Thyroid gland (tissue), 4 donors: ENCODE measurements around the gene GRN.
A peak's percentile ranks its signal among the peaks of the same experiment; 100 is the strongest.

Experiments used
- POLR2A ChIP-seq, 2 donors: fragments of 450-650 bp; IDR thresholded peaks; one replicate each; pipeline ENCODE4 v1.6.1; 2017; ENCODE audit warnings: antibody characterized with exemption in 2 of 2, mild to moderate bottlenecking in 2 of 2, moderate library complexity in 1 of 2
- TF ChIP-seq, protein P1 (sequence below), 6 experiments: fragments of 200-600 bp in 3 of 6; fragments of 450-650 bp in 3 of 6; sonication (generic) in 3 of 6; IDR thresholded peaks; one replicate each; pipeline ENCODE4 v1.5.1; 2016 to 2019; ENCODE audit warnings: antibody characterized with exemption in 6 of 6, mild to moderate bottlenecking in 2 of 6, inconsistent platforms in 1 of 6, moderate library complexity in 1 of 6

DNA sequence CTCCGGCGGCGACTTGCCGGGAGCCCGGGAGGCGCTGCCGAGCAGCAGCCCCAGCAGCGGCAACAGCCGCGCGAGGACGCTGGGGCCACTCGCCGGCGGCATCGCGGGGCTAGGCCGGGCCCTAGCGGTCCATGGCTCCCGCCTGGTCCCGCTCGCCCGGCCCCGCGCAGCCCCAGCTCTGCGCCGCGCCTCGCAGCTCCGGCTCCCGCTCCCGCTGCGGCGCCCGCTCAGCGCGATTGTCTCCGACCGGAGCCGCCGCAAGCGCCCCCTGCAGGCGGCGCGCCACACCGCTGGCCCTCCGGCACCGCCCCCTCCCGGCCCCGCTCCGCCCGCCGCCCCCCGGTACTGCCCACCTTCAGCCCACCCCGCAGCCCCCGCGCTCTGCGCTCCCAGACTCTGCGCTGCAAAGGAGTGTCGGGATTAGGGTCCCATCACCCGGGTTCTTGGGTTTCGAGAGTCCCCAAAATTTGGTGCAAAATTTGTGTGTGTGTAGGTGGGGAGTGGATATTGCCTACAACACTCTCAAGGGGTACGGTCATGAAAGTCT, 18.6 kb downstream of the GRN start, which contains the start of gene FAM171A2:
- TF ChIP-seq, protein P1, sequence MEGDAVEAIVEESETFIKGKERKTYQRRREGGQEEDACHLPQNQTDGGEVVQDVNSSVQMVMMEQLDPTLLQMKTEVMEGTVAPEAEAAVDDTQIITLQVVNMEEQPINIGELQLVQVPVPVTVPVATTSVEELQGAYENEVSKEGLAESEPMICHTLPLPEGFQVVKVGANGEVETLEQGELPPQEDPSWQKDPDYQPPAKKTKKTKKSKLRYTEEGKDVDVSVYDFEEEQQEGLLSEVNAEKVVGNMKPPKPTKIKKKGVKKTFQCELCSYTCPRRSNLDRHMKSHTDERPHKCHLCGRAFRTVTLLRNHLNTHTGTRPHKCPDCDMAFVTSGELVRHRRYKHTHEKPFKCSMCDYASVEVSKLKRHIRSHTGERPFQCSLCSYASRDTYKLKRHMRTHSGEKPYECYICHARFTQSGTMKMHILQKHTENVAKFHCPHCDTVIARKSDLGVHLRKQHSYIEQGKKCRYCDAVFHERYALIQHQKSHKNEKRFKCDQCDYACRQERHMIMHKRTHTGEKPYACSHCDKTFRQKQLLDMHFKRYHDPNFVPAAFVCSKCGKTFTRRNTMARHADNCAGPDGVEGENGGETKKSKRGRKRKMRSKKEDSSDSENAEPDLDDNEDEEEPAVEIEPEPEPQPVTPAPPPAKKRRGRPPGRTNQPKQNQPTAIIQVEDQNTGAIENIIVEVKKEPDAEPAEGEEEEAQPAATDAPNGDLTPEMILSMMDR (IDR thresholded peaks at IDR 0.05) = peak in 4 of 6 experiments; percentile 70 to 98 (median 74)
- peak in 1 of 2 donors; percentile 52 for TF ChIP-seq POLR2A (IDR thresholded peaks at IDR 0.05)
